Left lung (tissue), 10 donors: ENCODE results near the gene IGF2BP2. TPM values are rescaled to one million over a fixed set of nuclear protein-coding genes. Genes with fewer than 3 reads are reported as not detected.

Source experiments
- ATAC-seq: fragments of 200-7000 bp; cut with Tn5 transposase; one replicate; pipeline ENCODE4 v1.9.1; 2020; ENCODE audit warnings: moderate library complexity
- DNase-seq, 4 donors: peaks; one replicate each; pipeline ENCODE4 v3.0.0-alpha.2; 2013 to 2020
- H3K27ac ChIP-seq, 2 donors: fragments of 200-600 bp; sonication (generic) in 1 of 2; one replicate each; pipeline versions ENCODE4 v1.5.0 to v1.8.0; 2020 to 2021
- H3K27me3 ChIP-seq, 2 donors: fragments of 200-600 bp; sonication (generic) in 1 of 2; one replicate each; pipeline versions ENCODE4 v1.5.0 to v1.8.0; 2020 to 2021
- H3K36me3 ChIP-seq, 2 donors: fragments of 200-600 bp; sonication (generic) in 1 of 2; one replicate each; pipeline versions ENCODE4 v1.5.0 to v1.8.0; 2020 to 2021
- H3K4me1 ChIP-seq, 2 donors: fragments of 200-600 bp; one replicate each; pipeline ENCODE4 v1.8.0; 2021
- H3K4me3 ChIP-seq, 2 donors: fragments of 200-600 bp; sonication (generic) in 1 of 2; one replicate each; pipeline versions ENCODE4 v1.5.0 to v1.8.0; 2020 to 2021; ENCODE audit warnings: mild to moderate bottlenecking in 1 of 2
- H3K9me3 ChIP-seq, 2 donors: fragments of 200-600 bp; sonication (generic) in 1 of 2; one replicate each; pipeline versions ENCODE4 v1.5.0 to v1.8.0; 2020 to 2021
- intact Hi-C, 2 donors: fragments of 100-400 bp; cut with DNase I; formaldehyde crosslinking; loops; one replicate each; pipeline versions ENCODE4 v1.11.2 to v1.14.2; 2022
- polyA plus RNA-seq, 6 donors: library from polyadenylated mRNA; unstranded; fragments of 120-200 nt; gene quantifications; one replicate each; pipeline ENCODE4 v1.2.1, GENCODE V29; 2013; ENCODE audit not compliant: insufficient read length in 6 of 6
- total RNA-seq, 2 donors: library from RNA; stranded (reverse); fragmentation: NEBNext Ultra II Directional; extraction: Animal tissue kit (Norgen Biotek cat#: 25700); gene quantifications; one replicate each; pipeline ENCODE4 v1.2.1, GENCODE V29; 2021
- TF ChIP-seq, protein P1 (sequence below), 2 donors: fragments of 200-600 bp; sonication (generic) in 1 of 2; IDR thresholded peaks; one replicate each; pipeline versions ENCODE4 v1.5.0 to v1.8.0; 2021; ENCODE audit warnings: antibody characterized with exemption in 2 of 2
- donor health status: DM: no; HTN: yes; CAD: no.
- donor health status: DM: no; HTN: no; CAD: no.

Gene IGF2BP2
- total and polyA plus RNA-seq, 8 donors, result 16.8 to 78.9 (median 67.7) TPM

DNA sequence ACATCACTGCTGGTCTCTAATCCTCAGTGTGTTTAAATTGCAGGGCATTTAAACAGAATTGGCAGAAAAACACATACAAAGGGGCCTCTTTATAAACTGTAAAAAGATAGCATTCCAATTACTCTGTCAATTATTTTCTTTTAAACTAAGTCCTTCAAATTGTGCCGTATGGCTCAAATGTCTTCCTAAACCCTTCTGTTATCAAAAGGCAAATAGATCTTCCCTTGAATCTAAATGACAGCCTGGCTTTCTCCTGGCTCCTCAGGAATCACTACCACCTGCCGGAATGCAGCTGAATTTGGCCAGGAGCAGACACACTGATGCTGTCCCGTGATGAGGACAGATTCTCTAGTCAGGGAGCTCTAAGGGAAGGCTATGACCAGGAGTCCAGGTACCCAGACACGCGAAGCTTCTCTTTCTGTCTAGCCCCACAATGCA is 85.6 kb downstream of the IGF2BP2 start:
- Histone ChIP-seq H3K36me3 (no peaks in the 10 kb centered on the region), H3K9me3 (no peaks in the 10 kb centered on the region), H3K4me3 (no peak overlapping the region), H3K4me1 (peaks cover 0 to 4% of the 10 kb centered on the region in 2 donors), H3K27ac (no peak overlapping the region), H3K27me3 (no peaks in the 10 kb centered on the region)
- DNase-seq (no peak), ATAC-seq (no peak)
- TF ChIP-seq, protein P1, sequence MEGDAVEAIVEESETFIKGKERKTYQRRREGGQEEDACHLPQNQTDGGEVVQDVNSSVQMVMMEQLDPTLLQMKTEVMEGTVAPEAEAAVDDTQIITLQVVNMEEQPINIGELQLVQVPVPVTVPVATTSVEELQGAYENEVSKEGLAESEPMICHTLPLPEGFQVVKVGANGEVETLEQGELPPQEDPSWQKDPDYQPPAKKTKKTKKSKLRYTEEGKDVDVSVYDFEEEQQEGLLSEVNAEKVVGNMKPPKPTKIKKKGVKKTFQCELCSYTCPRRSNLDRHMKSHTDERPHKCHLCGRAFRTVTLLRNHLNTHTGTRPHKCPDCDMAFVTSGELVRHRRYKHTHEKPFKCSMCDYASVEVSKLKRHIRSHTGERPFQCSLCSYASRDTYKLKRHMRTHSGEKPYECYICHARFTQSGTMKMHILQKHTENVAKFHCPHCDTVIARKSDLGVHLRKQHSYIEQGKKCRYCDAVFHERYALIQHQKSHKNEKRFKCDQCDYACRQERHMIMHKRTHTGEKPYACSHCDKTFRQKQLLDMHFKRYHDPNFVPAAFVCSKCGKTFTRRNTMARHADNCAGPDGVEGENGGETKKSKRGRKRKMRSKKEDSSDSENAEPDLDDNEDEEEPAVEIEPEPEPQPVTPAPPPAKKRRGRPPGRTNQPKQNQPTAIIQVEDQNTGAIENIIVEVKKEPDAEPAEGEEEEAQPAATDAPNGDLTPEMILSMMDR (IDR thresholded peaks at IDR 0.05), result no peak
- intact Hi-C loops, result no loop called here

GRCh38 chr3:185737740-185738680 is 86.8 kb downstream of the IGF2BP2 start:
- no peaks in the 10 kb centered on the region for H3K27me3 ChIP-seq
- no peak overlapping the region for H3K27ac ChIP-seq
- TF ChIP-seq, protein P1 (IDR thresholded peaks at IDR 0.05), result no peak
- DNase-seq, result no peak
- H3K36me3 ChIP-seq, result no peaks in the 10 kb centered on the region
- H3K4me3 ChIP-seq, result no peak overlapping the region
- intact Hi-C loops, result no loop called here
- peaks cover 7 to 15% of the 10 kb centered on the region in 2 donors for H3K4me1 ChIP-seq
- no peaks in the 10 kb centered on the region for H3K9me3 ChIP-seq
- no peak for ATAC-seq

GRCh38 chr3:185737020-185737419 is 87.8 kb downstream of the IGF2BP2 start:
- Histone ChIP-seq H3K27me3 (no peaks in the 10 kb centered on the region), H3K4me1 (peaks cover 7 to 22% of the 10 kb centered on the region in 2 donors), H3K36me3 (no peaks in the 10 kb centered on the region), H3K9me3 (no peaks in the 10 kb centered on the region), H3K27ac (no peak overlapping the region), H3K4me3 (no peak overlapping the region)
- ATAC-seq (peak; percentile 19), DNase-seq (no peak)
- intact Hi-C loops, result no loop called here
- TF ChIP-seq, protein P1 (IDR thresholded peaks at IDR 0.05), result no peak

- intact Hi-C loops, result no loop called here
- ATAC-seq (no peak), DNase-seq (no peak)
- H3K9me3 ChIP-seq, result no peaks in the 10 kb centered on the region
- H3K36me3 ChIP-seq, result no peaks in the 10 kb centered on the region
- no peaks in the 10 kb centered on the region for H3K27me3 ChIP-seq
- H3K4me3 ChIP-seq, result no peak overlapping the region
- H3K27ac ChIP-seq, result no peak overlapping the region
- H3K4me1 ChIP-seq, result peaks cover 7 to 26% of the 10 kb centered on the region in 2 donors
- TF ChIP-seq, protein P1 (IDR thresholded peaks at IDR 0.05), result no peak
Measured at GRCh38 chr3:185734725-185735096, 90.1 kb downstream of the IGF2BP2 start.

GRCh38 chr3:185733980-185734724 is 90.7 kb downstream of the IGF2BP2 start:
- Histone ChIP-seq H3K27ac (no peak overlapping the region), H3K27me3 (no peaks in the 10 kb centered on the region), H3K9me3 (no peaks in the 10 kb centered on the region), H3K4me1 (peaks cover 7 to 29% of the 10 kb centered on the region in 2 donors), H3K4me3 (no peak overlapping the region), H3K36me3 (no peaks in the 10 kb centered on the region)
- intact Hi-C loops, result no loop called here
- TF ChIP-seq, protein P1 (IDR thresholded peaks at IDR 0.05), result peak; percentile 38 to 39
- ATAC-seq, result peak; percentile 96
- DNase-seq, result peak in 1 of 4 donors; percentile 60
